Measurements from ENCODE around the gene ANKS1B. TPM values are rescaled to one million over a fixed set of nuclear protein-coding genes. Genes with fewer than 3 reads are reported as not detected.

ANKS1B gene
- total RNA-seq, 1 donor from 2014 or later: 5.6 TPM

- H3K27ac Mint-ChIP-seq (ENCODE audit: unreplicated experiment): no peak overlapping the region
- peaks cover 3% of the 10 kb centered on the region for H3K4me1 Mint-ChIP-seq
- H3K4me3 Mint-ChIP-seq: no peak overlapping the region
- peaks cover 5% of the 10 kb centered on the region for H3K9me3 Mint-ChIP-seq
- no peaks in the 10 kb centered on the region for H3K27me3 Mint-ChIP-seq (ENCODE audit: low read depth)
- no peak for TF ChIP-seq CTCF (conservative IDR thresholded peaks at IDR 0.05)
- H3K36me3 Mint-ChIP-seq (ENCODE audit: low read depth): no peaks in the 10 kb centered on the region
- no peak for DNase-seq (ENCODE audit: low read depth, low spot score)
Measured at GRCh38 chr12:99431203-99431602, 553.5 kb downstream of the ANKS1B start.

DNA sequence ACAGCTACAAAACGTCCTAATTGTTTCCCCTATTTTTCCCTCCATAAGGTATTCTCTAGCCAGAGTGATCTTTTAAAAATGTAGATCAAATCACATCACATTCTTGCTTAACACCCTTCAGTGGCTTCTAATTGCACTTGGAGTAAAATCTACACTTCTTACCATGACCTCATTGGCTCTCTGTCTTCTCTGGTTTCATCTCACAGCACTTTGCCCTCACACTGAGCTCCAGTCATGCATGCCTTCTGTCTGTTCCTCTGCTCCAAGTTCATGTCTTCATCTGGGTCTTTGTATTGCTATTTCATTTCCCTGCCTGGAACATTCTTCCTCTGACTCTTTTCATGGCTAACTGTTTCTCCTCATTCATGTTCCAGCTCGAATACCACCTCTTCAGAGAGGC lies 557.6 kb downstream of the ANKS1B start:
- no peak for DNase-seq (ENCODE audit: low read depth, low spot score)
- no peak for TF ChIP-seq CTCF (conservative IDR thresholded peaks at IDR 0.05)
- H3K9me3 Mint-ChIP-seq: peaks cover 3% of the 10 kb centered on the region
- no peaks in the 10 kb centered on the region for H3K36me3 Mint-ChIP-seq (ENCODE audit: low read depth)
- H3K4me1 Mint-ChIP-seq: no peaks in the 10 kb centered on the region
- no peaks in the 10 kb centered on the region for H3K27me3 Mint-ChIP-seq (ENCODE audit: low read depth)
- no peak overlapping the region for H3K27ac Mint-ChIP-seq (ENCODE audit: unreplicated experiment)
- H3K4me3 Mint-ChIP-seq: no peak overlapping the region

DNA sequence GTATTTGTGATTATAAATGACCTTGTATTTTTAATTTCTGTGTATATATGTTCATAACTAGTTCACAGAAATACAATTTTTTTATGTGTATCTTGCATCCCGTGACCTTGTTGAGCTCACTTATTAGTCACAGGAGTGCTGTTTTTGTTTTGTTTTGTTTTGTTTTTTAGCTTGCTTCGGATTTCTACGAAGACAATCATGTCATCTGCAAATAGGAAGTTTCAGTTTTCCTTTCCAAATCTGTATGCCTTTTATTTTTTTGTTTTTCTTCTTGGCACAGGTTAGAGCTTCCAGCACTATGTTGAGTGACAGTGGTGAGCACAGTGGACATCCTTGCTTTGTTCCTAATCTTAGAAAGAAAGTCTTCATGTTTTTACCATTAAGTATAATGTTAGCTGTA lies 566.4 kb downstream of the ANKS1B start:
- H3K9me3 Mint-ChIP-seq: peaks cover 3% of the 10 kb centered on the region
- no peaks in the 10 kb centered on the region for H3K27me3 Mint-ChIP-seq (ENCODE audit: low read depth)
- H3K4me1 Mint-ChIP-seq: no peaks in the 10 kb centered on the region
- no peak overlapping the region for H3K4me3 Mint-ChIP-seq
- no peaks in the 10 kb centered on the region for H3K36me3 Mint-ChIP-seq (ENCODE audit: low read depth)
- no peak for DNase-seq (ENCODE audit: low read depth, low spot score)
- no peak for TF ChIP-seq CTCF (conservative IDR thresholded peaks at IDR 0.05)
- no peak overlapping the region for H3K27ac Mint-ChIP-seq (ENCODE audit: unreplicated experiment)

DNA sequence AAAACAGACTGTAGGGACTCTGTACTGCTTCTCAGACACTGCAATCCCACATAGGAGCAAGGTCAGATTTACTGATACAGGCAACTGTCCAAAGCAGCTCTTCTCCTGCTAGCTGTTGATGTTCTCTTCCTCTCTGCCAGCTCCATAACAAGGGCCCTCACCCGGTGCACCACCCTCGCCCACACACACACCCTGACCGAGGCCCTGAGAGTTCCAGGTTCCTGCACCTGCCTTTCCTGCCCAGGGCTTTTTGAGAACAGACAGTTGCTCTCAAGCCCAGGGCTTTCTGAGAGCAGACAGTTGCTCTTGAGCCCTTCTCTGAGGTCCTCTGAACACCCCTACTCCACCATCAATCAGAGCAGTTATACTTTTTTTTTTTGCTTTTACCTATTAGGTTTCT lies 571.0 kb downstream of the ANKS1B start:
- Mint-ChIP-seq H3K4me3 (no peak overlapping the region), H3K36me3 (ENCODE audit: low read depth) (peaks cover 3% of the 10 kb centered on the region), H3K4me1 (no peaks in the 10 kb centered on the region), H3K9me3 (peaks cover 6% of the 10 kb centered on the region), H3K27ac (ENCODE audit: unreplicated experiment) (no peak overlapping the region), H3K27me3 (ENCODE audit: low read depth) (no peaks in the 10 kb centered on the region)
- no peak for DNase-seq (ENCODE audit: low read depth, low spot score)
- TF ChIP-seq CTCF (conservative IDR thresholded peaks at IDR 0.05): no peak

DNA sequence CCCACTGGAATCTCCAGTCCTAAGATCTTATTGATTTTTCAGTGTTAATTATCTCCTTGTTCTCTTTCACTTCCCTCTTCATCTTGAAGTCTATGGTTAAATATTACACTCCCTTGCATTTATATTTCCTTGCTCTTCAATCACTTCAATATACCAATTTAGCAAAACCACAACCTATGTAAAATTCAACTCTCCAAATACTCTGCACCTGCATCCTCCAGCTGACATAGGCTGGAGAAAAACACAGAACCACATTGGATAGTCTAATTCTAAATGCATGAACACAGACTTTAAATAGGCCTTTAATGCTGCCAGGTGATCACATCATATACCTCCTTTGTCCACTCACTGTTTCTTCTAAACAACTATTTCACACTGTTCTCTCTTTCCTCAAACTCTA lies 591.0 kb downstream of the ANKS1B start:
- H3K9me3 Mint-ChIP-seq: no peaks in the 10 kb centered on the region
- no peak for DNase-seq (ENCODE audit: low read depth, low spot score)
- H3K27ac Mint-ChIP-seq (ENCODE audit: unreplicated experiment): no peak overlapping the region
- no peak for TF ChIP-seq CTCF (conservative IDR thresholded peaks at IDR 0.05)
- no peaks in the 10 kb centered on the region for H3K27me3 Mint-ChIP-seq (ENCODE audit: low read depth)
- peaks cover 4% of the 10 kb centered on the region for H3K4me1 Mint-ChIP-seq
- H3K36me3 Mint-ChIP-seq (ENCODE audit: low read depth): no peaks in the 10 kb centered on the region
- no peak overlapping the region for H3K4me3 Mint-ChIP-seq
